Retinal pigment epithelial cell (primary cell): ENCODE measurements around the gene UGDH.

ENCODE experiments used
- DNase-seq: peaks from one replicate; pipeline ENCODE4 v3.0.0-alpha.2; 2010; ENCODE audit warnings: low read depth
- H3K4me3 ChIP-seq: 2 replicates; pipeline ENCODE4 v1.5.1; 2011; ENCODE audit warnings: mild to moderate bottlenecking, low read length, control low read depth, moderate library complexity
- TF ChIP-seq, protein P1 (sequence below): conservative IDR thresholded peaks from 2 replicates; pipeline ENCODE4 v1.5.1; 2011; ENCODE audit warnings: low read depth, low read length, control low read depth, inconsistent platforms

Gene UGDH

DNA sequence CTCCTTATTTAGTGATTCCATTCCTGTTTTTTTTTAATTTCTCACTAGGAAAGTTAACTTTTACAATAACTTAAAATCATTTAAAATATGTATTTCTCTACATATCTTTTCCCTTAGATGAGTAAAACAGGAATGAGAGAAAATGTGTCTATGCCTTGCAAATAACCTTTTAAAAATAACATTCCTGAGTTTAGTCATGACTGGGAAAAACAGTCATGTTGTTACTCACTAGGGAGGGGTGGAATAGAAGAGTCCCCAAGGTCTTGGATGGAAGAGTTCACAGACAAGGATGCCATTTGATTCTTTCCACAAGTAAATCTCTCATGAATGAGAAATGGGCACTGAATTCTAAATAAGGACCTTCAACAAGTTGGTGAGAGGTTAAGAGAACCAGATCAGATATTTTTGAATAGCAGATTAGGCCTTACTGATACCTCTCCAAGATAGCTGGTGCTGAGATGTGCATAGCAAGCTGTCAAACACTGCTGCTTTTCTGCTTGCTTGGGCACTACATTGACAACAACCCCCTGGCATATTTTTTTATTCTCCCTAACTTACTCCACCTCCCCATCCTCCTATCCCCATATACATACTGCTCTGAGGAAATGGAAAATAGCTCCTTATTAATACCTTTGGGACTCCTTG, 25.1 kb downstream of the UGDH start:
- DNase-seq = no peak
- no peak overlapping the region for H3K4me3 ChIP-seq
- TF ChIP-seq, protein P1, sequence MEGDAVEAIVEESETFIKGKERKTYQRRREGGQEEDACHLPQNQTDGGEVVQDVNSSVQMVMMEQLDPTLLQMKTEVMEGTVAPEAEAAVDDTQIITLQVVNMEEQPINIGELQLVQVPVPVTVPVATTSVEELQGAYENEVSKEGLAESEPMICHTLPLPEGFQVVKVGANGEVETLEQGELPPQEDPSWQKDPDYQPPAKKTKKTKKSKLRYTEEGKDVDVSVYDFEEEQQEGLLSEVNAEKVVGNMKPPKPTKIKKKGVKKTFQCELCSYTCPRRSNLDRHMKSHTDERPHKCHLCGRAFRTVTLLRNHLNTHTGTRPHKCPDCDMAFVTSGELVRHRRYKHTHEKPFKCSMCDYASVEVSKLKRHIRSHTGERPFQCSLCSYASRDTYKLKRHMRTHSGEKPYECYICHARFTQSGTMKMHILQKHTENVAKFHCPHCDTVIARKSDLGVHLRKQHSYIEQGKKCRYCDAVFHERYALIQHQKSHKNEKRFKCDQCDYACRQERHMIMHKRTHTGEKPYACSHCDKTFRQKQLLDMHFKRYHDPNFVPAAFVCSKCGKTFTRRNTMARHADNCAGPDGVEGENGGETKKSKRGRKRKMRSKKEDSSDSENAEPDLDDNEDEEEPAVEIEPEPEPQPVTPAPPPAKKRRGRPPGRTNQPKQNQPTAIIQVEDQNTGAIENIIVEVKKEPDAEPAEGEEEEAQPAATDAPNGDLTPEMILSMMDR = no peak

DNA sequence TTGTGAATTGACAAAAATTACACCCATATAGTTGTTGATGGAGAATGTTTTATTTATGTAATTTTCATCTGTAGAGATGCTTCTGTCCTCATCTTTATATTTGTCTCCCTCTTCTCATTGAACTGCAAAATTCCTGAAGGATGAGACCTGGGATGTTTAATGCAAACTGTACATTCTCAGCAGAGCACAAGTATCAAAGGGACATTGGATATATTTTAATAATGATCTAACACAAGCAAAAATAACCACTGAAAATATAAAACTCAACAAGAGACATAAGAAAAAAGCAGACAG, 28.6 kb downstream of the UGDH start:
- DNase-seq = no peak
- H3K4me3 ChIP-seq = no peak overlapping the region
- TF ChIP-seq, protein P1 = no peak

DNA sequence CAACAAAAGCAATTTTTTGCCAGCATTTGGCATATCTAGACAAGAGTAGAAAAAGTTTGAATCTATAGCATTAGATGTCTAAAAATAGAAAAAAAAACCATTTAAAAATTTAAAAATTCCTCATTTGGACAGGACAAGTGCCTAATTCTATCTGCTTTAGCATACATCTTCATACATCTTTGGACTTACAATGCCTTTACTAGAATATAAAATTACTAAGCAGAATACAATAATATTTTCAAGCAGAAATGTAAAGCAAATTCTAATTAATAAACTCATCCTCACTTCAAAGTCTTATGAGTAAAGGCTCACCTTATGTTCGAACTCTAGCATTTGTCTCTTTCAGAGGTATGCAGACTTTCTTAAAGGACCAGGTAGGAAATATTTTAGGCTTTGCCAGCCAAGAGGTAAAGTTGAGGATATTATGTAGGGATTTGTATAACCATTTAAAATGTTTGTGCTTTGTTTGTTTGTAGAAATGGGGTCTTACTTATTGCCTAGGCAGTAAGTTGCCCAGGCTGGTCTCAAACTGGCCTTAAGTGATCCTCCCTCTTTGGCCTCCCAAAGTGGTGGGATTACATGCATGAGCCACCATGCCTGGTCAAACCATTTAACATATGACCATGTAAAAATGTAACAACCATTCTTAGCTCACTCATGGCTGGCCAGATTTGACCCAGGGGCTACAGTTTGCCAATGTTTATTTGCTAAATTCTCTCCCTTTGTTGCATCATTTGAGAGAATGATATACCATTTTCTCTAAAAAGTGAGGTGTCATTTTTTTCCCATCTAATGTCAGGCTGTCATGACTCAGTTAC, 29.1 kb downstream of the UGDH start:
- H3K4me3 ChIP-seq = no peak overlapping the region
- TF ChIP-seq, protein P1 = no peak
- no peak for DNase-seq

DNA sequence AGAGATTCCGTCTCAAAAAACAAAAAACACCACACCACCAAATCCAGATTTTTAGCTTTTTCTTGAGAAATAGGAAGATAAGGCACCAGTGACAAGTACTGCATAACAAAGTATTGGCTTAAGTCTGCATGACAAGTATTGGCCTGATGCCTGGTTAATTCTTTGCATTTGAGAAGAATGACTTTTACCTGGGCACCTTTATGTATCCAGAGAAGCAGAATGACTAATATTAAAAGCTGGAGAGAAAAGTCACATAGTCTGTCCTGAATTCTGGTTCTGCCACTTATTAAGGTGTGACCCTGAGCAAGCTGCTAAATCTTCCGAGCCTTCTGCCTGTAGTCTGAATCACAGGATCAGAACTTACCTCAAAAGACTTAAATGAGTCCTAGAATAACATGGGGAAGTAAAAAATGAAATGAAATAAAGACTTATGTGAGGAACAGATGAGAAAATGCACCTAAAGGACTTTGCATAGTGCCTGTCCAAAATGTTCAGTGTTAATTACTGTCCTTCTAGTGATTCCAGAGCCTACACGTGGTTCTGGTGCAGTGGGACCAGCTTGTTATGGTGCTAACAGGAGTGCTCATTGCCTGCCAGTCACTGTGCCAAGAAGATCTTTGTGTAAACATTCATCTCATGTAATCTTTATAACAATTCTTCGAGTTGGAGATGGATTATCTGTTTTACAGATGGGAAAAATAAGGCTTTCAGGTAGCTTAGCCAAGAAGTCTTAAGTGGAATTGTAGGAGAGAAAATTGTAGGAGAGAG, 31.6 kb downstream of the UGDH start:
- peak; percentile 6 for DNase-seq
- TF ChIP-seq, protein P1 = no peak
- H3K4me3 ChIP-seq = no peak overlapping the region

DNA sequence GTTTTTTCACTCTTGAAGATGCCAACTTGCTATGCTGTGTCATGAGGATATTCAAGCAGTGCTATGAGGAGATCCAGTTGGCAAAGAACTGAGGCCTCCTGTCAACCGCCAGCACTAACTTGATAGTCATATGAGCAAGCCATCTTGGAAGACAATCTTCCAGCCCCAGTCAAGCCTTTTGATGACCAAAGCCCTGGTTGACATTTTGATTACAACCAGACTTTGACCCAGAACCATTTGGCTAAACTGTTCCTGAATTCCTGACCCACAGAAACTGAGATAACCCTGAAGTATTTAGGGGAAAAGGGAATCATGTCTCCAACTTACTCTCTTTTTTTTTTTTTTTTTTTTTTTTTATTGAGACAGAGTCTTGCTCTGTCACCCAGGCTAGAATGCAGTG, 32.9 kb downstream of the UGDH start:
- TF ChIP-seq, protein P1 = no peak
- no peak for DNase-seq
- no peak overlapping the region for H3K4me3 ChIP-seq

DNA sequence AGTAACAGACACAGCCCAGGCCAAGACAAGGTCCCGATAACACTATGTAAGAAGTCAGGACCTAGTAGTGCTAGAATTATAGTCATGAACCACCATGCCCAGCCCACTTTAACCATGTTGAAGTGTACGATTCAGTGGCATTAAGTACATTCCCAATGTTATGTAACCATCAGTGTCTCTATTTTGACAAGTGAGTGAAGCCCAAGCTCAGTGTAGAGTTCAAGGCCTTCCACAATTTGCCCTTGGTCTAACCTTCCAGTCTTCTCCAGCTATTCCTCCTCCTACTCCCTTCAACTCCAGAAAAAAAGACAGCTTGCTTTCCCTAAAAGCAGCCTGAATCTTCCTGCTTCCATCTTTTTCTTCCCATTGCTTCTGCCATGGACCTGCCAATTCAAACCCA, 36.9 kb downstream of the UGDH start:
- H3K4me3 ChIP-seq = no peak overlapping the region
- no peak for DNase-seq
- TF ChIP-seq, protein P1 = no peak
